OCI-LY7 (cell line): ENCODE data around the gene ZNF625. TPM values are rescaled to one million over a fixed set of nuclear protein-coding genes. Genes with fewer than 3 reads are reported as not detected.
A peak's percentile ranks its signal among the peaks of the same experiment; 100 is the strongest.

Experiments used
- BruUV-seq: library from RNA; stranded (reverse); fragments of 400-500 nt; replicated peaks from 2 replicates; lab custom pipeline; 2021; lab: Mats Ljungman, UMichigan
- CTCF ChIA-PET: fragments of 300-600 bp; sonication (Branson Sonifier 250); formaldehyde crosslinking; loops from one replicate; lab custom pipeline; 2022; ENCODE audit warnings: antibody characterized with exemption; ENCODE audit not compliant: unreplicated experiment; lab: Charles Lee
- POLR2A ChIA-PET: fragments of 300-600 bp; sonication (Branson Sonifier 250); formaldehyde crosslinking; loops from one replicate; lab custom pipeline; 2022; ENCODE audit warnings: antibody characterized with exemption; lab: Charles Lee
- DNase-seq: peaks from one replicate; pipeline ENCODE4 v3.0.0-alpha.2; 2015; ENCODE audit warnings: low spot score
- H2AFZ ChIP-seq: fragments of 200-600 bp; sonication (generic), shearing (Covaris generic); 2 replicates; pipeline ENCODE4 v1.6.1; 2014; ENCODE audit warnings: mild to moderate bottlenecking, antibody characterized with exemption, low read length, moderate library complexity
- H3K27ac ChIP-seq: fragments of 200-600 bp; sonication (generic); 2 replicates; pipeline ENCODE4 v1.5.1; 2014; ENCODE audit warnings: mixed run types, low read depth, mild to moderate bottlenecking, moderate library complexity, low read length, inconsistent platforms; ENCODE audit not compliant: poor library complexity, severe bottlenecking
- H3K36me3 ChIP-seq: fragments of 200-600 bp; sonication (generic); 2 replicates; pipeline ENCODE4 v1.6.1; 2014; ENCODE audit warnings: mild to moderate bottlenecking, antibody characterized with exemption, low read length, moderate library complexity, mixed read lengths; ENCODE audit not compliant: insufficient read depth
- H3K4me1 ChIP-seq: fragments of 200-600 bp; sonication (generic); 2 replicates; pipeline ENCODE4 v1.5.1; 2014; ENCODE audit warnings: mild to moderate bottlenecking, low read length; ENCODE audit not compliant: insufficient read depth, poor library complexity, severe bottlenecking
- H3K4me2 ChIP-seq: fragments of 200-600 bp; sonication (generic); 2 replicates; pipeline ENCODE4 v1.6.1; 2014; ENCODE audit warnings: mild to moderate bottlenecking, low read length
- H3K4me3 ChIP-seq: fragments of 200-600 bp; sonication (generic); 2 replicates; pipeline ENCODE4 v1.5.1; 2014; ENCODE audit warnings: mild to moderate bottlenecking, low read depth, low read length; ENCODE audit not compliant: poor library complexity, severe bottlenecking
- H3K79me2 ChIP-seq: fragments of 200-600 bp; sonication (generic); 2 replicates; pipeline ENCODE4 v1.6.1; 2016; ENCODE audit warnings: low read depth, mild to moderate bottlenecking, low read length, moderate library complexity, mixed read lengths; ENCODE audit not compliant: insufficient read depth
- H3K9me2 ChIP-seq: fragments of 200-600 bp; sonication (generic); 2 replicates; pipeline ENCODE4 v1.6.1; 2016; ENCODE audit warnings: mild to moderate bottlenecking, low read length, mixed read lengths; ENCODE audit not compliant: insufficient read depth
- H3K9me3 ChIP-seq: fragments of 200-600 bp; sonication (generic); 2 replicates; pipeline ENCODE4 v1.6.1; 2014; ENCODE audit warnings: mild to moderate bottlenecking, mixed run types, low read length, mixed read lengths
- H4K20me1 ChIP-seq: fragments of 200-600 bp; sonication (generic); 2 replicates; pipeline ENCODE4 v1.6.1; 2014; ENCODE audit warnings: mild to moderate bottlenecking, antibody characterized with exemption, low read length, moderate library complexity, mixed read lengths; ENCODE audit not compliant: insufficient read depth
- CTCF ChIP-seq: fragments of 200-600 bp; sonication (generic); conservative IDR thresholded peaks from 2 replicates; pipeline ENCODE4 v1.5.1; 2014; ENCODE audit warnings: mild to moderate bottlenecking, antibody characterized with exemption, low read length, moderate library complexity, mixed read lengths
- EZH2phosphoT487 ChIP-seq: fragments of 200-600 bp; sonication (generic); IDR thresholded peaks from 2 replicates; pipeline ENCODE4 v1.6.1; 2018; ENCODE audit warnings: low read depth, borderline replicate concordance, mild to moderate bottlenecking, mixed run types, antibody characterized with exemption, low read length, moderate library complexity, mixed read lengths
- intact Hi-C: fragments of 100-400 bp; cut with micrococcal nuclease; formaldehyde crosslinking; loops from one replicate; pipeline ENCODE4 v1.10.0; 2022; ENCODE audit not compliant: unreplicated experiment
- total RNA-seq, 2 experiments: library from RNA; depleted of rRNA in 1 of 2; stranded (reverse); fragments of >200 nt in 1 of 2; shearing (Covaris generic) in 1 of 2; gene quantifications; 2 replicates each; pipeline ENCODE4 v1.2.3, GENCODE V29; 2014 to 2022

ZNF625 gene
- total RNA-seq, 2 experiments from 2014 or later: 7.8 to 9.2 TPM

- Histone ChIP-seq H3K79me2 (peaks cover 47% of the 10 kb centered on the region), H3K27ac (peak within 1 kb of the TSS; percentile 54), H3K4me3 (peak within 1 kb of the TSS; percentile 77), H3K36me3 (peaks cover 22% of the 10 kb centered on the region), H3K9me3 (no peaks in the 10 kb centered on the region), H2AFZ (peak within 1 kb of the TSS; percentile 83), H3K9me2 (no peaks in the 10 kb centered on the region), H3K4me1 (peaks cover 9% of the 10 kb centered on the region), H3K4me2 (peak within 1 kb of the TSS; percentile 80), H4K20me1 (0 out of 2 replicates have a peak, but pooled peaks cover 6% of the 10 kb centered on the region)
- POLR2A ChIA-PET: interaction anchor here (0.6 to 1.5 kb wide), 4 partner anchors 13 to 224 kb away, joined by 3 to 5 read pairs (median 3); partner anchors contain the start of gene ZNF442
- BruUV-seq: no TSS peak
- intact Hi-C loops: no loop called here
- CTCF ChIA-PET: interaction anchor here (1.2 kb wide), 1 partner anchor 240 kb away, joined by 3 read pairs; no protein-coding TSS in a partner anchor
- DNase-seq: peak; percentile 97
- TF ChIP-seq CTCF: no peak
- TF ChIP-seq EZH2phosphoT487: no peak
These were observed 6.6 kb upstream of the ZNF625 start, which contains the start of gene ZNF136 for GRCh38 chr19:12162882-12163806. Gene ZNF136 (plus strand): TSS chr19:12163096. CDS start chr19:12163204, 108 bp downstream.

- Histone ChIP-seq H3K4me2 (peak overlapping the region; percentile 80), H3K4me3 (peak overlapping the region; percentile 77), H3K4me1 (peaks cover 9% of the 10 kb centered on the region), H3K79me2 (peaks cover 43% of the 10 kb centered on the region), H3K36me3 (peaks cover 18% of the 10 kb centered on the region), H3K9me2 (no peaks in the 10 kb centered on the region), H3K9me3 (no peaks in the 10 kb centered on the region), H3K27ac (no peak overlapping the region), H2AFZ (peak overlapping the region; percentile 83), H4K20me1 (0 out of 2 replicates have a peak, but pooled peaks cover 6% of the 10 kb centered on the region)
- POLR2A ChIA-PET: interaction anchor here (0.6 to 1.5 kb wide), 4 partner anchors 14 to 223 kb away, joined by 3 to 5 read pairs (median 3); partner anchors contain the start of gene ZNF442
- DNase-seq: no peak
- no TSS peak for BruUV-seq
- intact Hi-C loops: no loop called here
- TF ChIP-seq CTCF (no peak), EZH2phosphoT487 (no peak)
- CTCF ChIA-PET: interaction anchor here (1.2 kb wide), 1 partner anchor 239 kb away, joined by 3 read pairs; no protein-coding TSS in a partner anchor
These were observed 6.0 kb upstream of the ZNF625 start for GRCh38 chr19:12162513-12162881.
